Left ventricle myocardium inferior (tissue), 1 donor: Measurements from ENCODE around the gene DMRTC1B. TPM values are rescaled to one million over a fixed set of nuclear protein-coding genes. Genes with fewer than 3 reads are reported as not detected.
"Not testable (repeated sequence)": the region's sequence is repeated elsewhere in the genome, so short reads cannot be mapped to it uniquely, and the experiment has no call there.

ENCODE experiments used
- DNase-seq: peaks from one replicate; pipeline ENCODE4 v3.0.0-alpha.2; 2020
- H3K27ac ChIP-seq: fragments of 200-600 bp; replicated peaks from 2 replicates; pipeline ENCODE4 v1.8.0; 2021
- H3K27me3 ChIP-seq: fragments of 200-600 bp; 2 replicates; pipeline ENCODE4 v1.8.0; 2021; ENCODE audit warnings: low read depth
- H3K36me3 ChIP-seq: fragments of 200-600 bp; 2 replicates; pipeline ENCODE4 v1.8.0; 2021
- H3K4me1 ChIP-seq: fragments of 200-600 bp; 2 replicates; pipeline ENCODE4 v1.8.0; 2021
- H3K4me3 ChIP-seq: fragments of 200-600 bp; 2 replicates; pipeline ENCODE4 v1.8.0; 2021; ENCODE audit warnings: mild to moderate bottlenecking, moderate library complexity
- H3K9me3 ChIP-seq: fragments of 200-600 bp; replicated peaks from 2 replicates; pipeline ENCODE4 v1.8.0; 2021
- intact Hi-C: fragments of 100-400 bp; cut with micrococcal nuclease; formaldehyde crosslinking; loops from one replicate; pipeline ENCODE4 v1.11.0; 2022
- total RNA-seq: library from RNA; stranded (reverse); fragmentation: NEBNext Ultra II Directional; extraction: Animal tissue kit (Norgen Biotek cat#: 25700); gene quantifications from one replicate; pipeline ENCODE4 v1.2.1, GENCODE V29; 2021
- donor health status: DM: no; HTN: yes; CAD: no; lungs with severe emphysema.

The DMRTC1B gene
- total RNA-seq, 1 donor from 2014 or later = not detected

DNA sequence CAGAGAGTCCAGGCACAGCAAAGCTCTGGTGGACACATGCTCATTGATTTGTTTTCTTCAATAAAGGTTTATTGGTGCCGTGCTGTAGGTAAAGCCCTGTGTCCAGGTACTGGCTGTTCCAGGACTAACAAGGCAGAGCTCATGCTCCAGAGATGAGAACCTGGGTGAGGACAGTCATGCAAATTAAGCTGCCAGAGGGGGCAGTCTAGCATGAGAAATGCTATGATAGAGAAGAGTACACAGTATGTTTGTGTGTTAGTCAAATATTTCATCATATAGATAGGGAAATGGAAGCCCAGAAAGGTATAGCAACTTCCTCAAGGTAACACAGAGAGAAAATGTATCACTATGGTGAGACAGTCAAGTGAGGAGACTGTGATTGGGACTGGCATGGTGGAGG, 11.5 kb downstream of the DMRTC1B start:
- H3K9me3 ChIP-seq, H3K27ac ChIP-seq, H3K27me3 ChIP-seq, DNase-seq, H3K36me3 ChIP-seq, H3K4me3 ChIP-seq, intact Hi-C loops, H3K4me1 ChIP-seq: not testable (repeated sequence)

DNA sequence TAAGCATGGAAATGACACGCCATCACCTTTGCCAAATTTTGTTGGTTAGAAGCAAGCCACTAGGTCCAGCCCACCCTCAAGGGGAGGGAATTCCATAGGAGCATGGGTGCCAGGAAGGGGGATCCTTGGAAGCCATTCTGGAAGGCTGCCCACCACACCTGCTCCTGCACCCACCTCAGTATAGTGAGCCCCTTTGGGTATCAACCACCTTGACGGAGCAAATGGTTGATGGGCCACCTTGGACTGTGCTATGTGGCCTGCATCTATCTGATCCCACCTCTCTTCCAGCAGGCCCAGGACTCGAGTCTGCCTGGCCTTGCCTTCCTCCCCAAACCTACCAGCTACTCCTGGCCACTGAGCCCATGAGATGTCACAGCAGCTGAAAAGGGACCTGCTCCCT, 13.7 kb downstream of the DMRTC1B start:
- H3K27ac ChIP-seq, H3K4me1 ChIP-seq, H3K4me3 ChIP-seq, intact Hi-C loops, H3K27me3 ChIP-seq, H3K36me3 ChIP-seq, DNase-seq, H3K9me3 ChIP-seq: not testable (repeated sequence)

DNA sequence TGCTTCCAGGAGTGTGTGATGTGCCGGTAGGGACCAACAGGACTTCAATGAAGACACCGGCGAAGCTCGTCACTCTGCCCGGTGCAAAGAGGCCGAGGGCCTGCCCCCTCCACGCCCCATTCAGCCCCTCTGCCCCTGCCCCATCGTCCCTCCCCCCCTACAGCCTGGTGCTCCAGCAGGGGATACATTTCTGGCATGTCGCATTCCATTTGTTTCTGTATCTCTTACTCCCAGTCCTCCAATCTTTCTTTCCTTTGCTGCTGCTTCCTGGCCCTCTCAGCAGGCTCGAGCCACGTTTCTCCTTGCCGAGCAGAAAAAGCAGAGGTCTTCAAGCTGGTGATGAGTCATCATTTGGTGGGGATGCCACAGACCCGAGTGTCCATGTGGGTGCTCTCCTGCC, 31.4 kb downstream of the DMRTC1B start, which contains the start of gene FAM236D:
Gene FAM236D (minus strand): TSS at position 101 of the 400 bp plus-strand sequence. CDS start 100 bp downstream, at position 1.
- H3K27ac ChIP-seq, DNase-seq, H3K27me3 ChIP-seq, H3K4me3 ChIP-seq, H3K4me1 ChIP-seq, H3K36me3 ChIP-seq, intact Hi-C loops, H3K9me3 ChIP-seq: not testable (repeated sequence)

DNA sequence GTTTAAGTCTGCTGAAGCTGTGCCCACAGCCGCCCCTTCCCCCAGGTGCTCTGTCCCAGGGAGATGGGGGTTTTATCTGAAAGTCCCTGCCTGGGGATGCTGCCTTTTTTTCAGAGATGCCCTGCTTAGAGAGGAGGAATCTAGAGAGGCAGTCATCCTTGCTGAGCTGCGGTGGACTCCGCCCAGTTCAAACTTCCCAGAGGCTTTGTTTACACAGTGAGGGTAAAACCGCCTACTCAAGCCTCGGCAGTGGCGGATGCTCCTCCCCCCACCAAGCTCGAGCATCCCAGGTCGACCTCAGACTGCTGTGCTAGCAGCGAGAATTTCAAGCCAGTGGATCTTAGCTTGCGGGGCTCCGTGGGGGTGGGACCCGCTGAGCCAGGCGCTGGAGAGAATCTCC, 54.0 kb downstream of the DMRTC1B start:
- H3K4me1 ChIP-seq, H3K27me3 ChIP-seq, H3K36me3 ChIP-seq, H3K4me3 ChIP-seq, DNase-seq, H3K9me3 ChIP-seq, H3K27ac ChIP-seq, intact Hi-C loops: not testable (repeated sequence)

DNA sequence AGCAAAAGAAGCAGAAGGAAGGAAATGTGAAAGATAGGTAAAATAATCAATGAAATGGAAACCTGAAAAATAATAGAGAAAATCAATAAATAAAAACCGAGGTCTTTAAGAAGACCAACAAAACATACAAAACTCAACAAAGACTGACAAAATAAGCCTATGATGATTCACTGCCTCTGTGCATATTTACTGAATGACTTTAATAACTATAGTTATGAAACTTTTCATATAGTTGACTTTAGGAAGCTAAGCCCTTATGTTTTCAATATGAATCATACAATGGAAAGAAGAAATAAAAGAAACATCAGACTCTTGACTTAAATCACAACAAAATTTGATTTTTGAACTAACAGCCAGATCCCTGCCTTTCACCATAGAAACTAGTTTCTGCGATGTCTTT, 60.8 kb downstream of the DMRTC1B start:
- H3K4me3 ChIP-seq, H3K27ac ChIP-seq, intact Hi-C loops, DNase-seq, H3K27me3 ChIP-seq, H3K9me3 ChIP-seq, H3K4me1 ChIP-seq, H3K36me3 ChIP-seq: not testable (repeated sequence)

DNA sequence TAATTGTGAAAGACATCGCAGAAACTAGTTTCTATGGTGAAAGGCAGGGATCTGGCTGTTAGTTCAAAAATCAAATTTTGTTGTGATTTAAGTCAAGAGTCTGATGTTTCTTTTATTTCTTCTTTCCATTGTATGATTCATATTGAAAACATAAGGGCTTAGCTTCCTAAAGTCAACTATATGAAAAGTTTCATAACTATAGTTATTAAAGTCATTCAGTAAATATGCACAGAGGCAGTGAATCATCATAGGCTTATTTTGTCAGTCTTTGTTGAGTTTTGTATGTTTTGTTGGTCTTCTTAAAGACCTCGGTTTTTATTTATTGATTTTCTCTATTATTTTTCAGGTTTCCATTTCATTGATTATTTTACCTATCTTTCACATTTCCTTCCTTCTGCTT, 106.2 kb downstream of the DMRTC1B start:
- intact Hi-C loops, H3K36me3 ChIP-seq, H3K9me3 ChIP-seq, H3K4me1 ChIP-seq, H3K27me3 ChIP-seq, H3K4me3 ChIP-seq, DNase-seq, H3K27ac ChIP-seq: not testable (repeated sequence)

DNA sequence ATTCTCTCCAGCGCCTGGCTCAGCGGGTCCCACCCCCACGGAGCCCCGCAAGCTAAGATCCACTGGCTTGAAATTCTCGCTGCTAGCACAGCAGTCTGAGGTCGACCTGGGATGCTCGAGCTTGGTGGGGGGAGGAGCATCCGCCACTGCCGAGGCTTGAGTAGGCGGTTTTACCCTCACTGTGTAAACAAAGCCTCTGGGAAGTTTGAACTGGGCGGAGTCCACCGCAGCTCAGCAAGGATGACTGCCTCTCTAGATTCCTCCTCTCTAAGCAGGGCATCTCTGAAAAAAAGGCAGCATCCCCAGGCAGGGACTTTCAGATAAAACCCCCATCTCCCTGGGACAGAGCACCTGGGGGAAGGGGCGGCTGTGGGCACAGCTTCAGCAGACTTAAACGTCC, 113.0 kb downstream of the DMRTC1B start:
- H3K27ac ChIP-seq, H3K4me3 ChIP-seq, H3K9me3 ChIP-seq, DNase-seq, intact Hi-C loops, H3K4me1 ChIP-seq, H3K36me3 ChIP-seq, H3K27me3 ChIP-seq: not testable (repeated sequence)

Other genes starting within 250 kb of the DMRTC1B start
- gene HDAC8, start 204.0 kb upstream of the DMRTC1B start, total RNA-seq = 19.3 TPM
- gene PHKA1, start 62.6 kb upstream of the DMRTC1B start, total RNA-seq = 18.1 TPM
- not detected for gene FAM236B, start 5.8 kb downstream of the DMRTC1B start, total RNA-seq
- not detected for gene FAM236D, start 31.3 kb downstream of the DMRTC1B start, total RNA-seq
- gene FAM236C, start 135.7 kb downstream of the DMRTC1B start, total RNA-seq = not detected
- not detected for gene FAM236A, start 161.3 kb downstream of the DMRTC1B start, total RNA-seq
- not detected for gene DMRTC1, start 166.9 kb downstream of the DMRTC1B start, total RNA-seq
- not detected for gene PABPC1L2B, start 226.0 kb downstream of the DMRTC1B start, total RNA-seq